ENCODE measurements around the gene TPPP. TPM values are rescaled to one million over a fixed set of nuclear protein-coding genes. Genes with fewer than 3 reads are reported as not detected.
"Not testable (repeated sequence)": the region's sequence is repeated elsewhere in the genome, so short reads cannot be mapped to it uniquely, and the experiment has no call there.

Gene TPPP
- total RNA-seq, 1 experiment from 2014 or later, result not detected

DNA sequence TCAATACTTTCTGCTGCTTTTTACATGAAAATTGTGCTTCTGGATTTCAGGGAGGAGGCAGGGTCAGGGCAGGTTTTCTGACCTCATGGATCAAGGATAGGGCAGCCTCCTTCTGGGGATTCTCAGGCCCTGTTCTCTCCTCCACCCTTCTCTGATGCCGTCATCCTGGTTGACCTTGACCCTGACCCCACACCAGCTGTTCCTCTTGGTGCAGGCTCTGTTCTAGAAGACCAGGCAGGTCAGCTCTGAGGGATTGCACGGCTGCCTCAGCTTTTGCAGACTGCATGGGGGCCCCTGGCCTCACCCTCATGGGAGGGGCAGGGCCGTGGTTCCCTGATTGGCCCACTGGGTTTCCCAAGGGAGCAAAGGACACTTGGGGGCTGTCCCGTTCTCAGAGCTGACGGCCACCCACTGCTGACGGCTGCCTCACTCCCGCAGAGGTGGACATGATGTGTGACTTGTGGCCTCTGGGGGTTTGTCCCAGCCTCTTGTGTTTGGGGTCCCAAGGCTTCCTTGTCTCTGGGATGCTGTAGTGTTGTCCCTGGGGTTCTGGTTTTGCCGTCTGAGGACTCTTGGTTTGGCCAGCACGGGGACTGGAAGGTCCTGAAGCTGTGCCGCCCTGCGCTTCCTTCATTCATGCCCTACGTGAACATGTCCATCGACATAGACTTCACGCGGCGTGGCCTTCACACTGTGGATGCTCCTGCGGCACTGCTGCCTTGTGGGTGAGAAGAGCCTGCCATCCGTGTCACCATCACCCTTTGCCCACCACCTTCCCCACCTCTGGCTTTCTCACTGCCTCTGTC, 46.6 kb downstream of the TPPP start:
- DNase-seq (ENCODE audit: low read depth), result no peak

DNA sequence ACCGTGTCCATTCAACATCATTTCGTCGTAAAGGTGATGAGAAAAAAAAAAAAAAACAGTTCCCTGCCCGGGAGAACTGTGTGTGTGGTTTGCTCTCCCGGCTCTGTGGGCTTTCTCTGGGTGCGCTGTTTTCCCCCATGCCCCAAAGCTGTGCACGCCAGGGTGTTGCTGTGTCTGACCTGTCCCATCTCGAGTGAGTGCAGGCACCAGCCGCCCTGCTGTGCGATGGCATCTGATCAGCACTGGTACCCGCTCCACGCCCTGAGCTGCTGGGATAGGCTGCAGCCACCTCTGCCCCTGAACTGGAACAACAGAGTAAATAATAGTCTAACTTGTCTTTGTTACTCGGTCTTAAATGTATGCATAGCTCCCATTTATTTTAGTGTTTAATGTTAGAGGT, 47.7 kb downstream of the TPPP start:
- DNase-seq (ENCODE audit: low read depth), result no peak

DNA sequence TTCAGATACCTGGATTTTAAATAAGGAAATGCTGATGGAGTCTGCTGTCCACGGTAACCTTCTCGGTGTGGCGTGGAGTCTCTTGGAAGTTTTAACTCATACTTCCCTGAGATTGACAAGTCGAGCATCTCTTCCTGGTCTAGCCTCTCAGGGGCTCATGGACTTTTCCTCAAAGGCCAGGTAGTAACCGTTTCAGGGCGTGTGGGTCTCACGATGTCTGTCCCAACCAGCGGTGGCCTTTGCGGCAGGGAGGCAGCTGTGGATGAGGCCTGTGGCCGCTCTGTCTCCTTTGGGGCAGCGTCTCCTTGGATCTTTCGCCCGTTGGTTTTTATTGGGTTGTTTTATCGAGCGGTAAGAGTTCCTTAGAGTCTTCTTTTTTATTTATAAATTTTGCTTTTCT, 48.2 kb downstream of the TPPP start:
- DNase-seq (ENCODE audit: low read depth), result no peak

DNA sequence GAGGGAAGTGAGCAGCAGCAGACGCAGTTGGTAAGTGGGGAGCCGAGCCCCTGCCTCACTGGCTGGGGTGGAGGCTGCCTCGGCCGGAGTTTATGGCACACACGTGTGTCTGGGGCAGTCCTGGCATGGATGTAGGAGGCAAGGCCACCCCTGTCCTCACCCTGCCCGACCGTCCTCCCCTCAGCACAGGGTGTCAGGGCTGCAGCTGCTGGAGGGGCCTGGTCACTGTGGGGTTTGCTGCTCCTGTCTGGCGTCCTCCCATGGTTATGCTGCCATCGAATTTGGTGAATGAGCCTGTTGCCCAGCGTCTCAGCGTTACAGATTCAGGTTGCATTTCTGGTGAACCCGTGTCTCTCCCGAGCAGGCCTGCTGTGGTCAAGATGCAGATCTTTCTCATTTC, 48.6 kb downstream of the TPPP start:
- no peak for DNase-seq (ENCODE audit: low read depth)

DNA sequence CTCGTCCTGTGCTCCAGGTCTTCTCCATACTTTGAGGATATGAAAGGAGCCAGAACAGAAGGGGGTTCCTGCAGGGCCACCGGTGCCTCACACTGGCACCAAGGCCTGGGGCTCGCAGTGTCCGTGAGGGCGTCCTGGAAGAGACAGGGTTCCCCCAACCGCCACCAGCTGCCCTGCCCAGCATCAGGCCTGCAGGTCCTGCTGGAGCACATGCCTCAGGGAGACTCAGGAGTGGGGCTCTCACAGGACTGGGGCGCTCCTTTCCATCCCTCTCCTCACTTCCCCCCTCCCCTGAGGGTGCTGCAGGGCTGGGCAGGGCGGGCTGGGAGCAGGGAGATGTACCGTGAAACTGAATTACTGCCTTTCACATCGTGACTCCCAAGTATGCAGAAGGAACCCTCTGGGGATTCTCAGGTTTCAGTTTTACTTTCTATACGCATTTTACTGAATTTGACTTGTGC, 49.3 kb downstream of the TPPP start:
- no peak for DNase-seq (ENCODE audit: low read depth)

DNA sequence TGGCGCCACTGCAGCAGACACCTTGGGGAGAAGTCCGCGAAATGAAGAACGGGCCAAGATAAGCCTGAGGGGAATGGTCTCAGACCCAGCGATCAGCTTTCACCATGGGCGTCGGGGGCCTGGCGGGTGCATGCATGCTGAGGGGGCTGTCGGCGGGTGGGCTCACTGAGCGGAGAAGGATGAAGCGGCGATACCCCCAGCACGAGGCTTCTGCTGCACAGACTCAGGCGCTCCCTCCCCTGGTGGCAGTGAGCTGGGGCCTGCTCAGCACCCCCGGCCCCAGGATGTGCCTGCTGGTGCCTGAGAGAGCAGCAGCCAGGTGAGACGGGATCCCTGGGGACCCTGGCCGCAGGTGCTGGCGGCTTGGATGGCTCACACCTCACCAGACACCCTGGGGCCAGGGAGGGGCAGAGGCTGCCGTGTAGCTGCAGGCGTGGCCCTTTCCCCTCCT, 49.8 kb downstream of the TPPP start:
- no peak for DNase-seq (ENCODE audit: low read depth)

DNA sequence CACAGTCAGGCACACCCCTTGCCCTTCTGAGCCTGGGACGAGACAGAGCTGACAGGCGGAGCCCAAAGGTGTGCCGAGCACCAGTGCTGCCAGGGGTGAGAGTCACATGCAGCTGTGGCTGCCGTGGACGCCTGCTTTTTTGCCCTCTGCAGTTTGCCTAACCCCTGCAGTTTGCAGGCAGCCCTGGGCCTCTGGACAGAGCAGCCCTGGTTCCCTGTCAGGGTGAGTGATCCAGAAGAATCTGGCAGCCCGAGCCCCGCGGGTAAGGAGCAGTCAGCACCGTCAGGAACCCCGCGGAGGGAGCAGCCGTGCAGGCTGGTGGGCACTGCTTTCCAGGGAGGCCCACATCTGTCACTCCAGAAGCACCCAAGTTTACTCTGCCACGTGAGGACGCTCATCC, 50.7 kb downstream of the TPPP start:
- no peak for DNase-seq (ENCODE audit: low read depth)

DNA sequence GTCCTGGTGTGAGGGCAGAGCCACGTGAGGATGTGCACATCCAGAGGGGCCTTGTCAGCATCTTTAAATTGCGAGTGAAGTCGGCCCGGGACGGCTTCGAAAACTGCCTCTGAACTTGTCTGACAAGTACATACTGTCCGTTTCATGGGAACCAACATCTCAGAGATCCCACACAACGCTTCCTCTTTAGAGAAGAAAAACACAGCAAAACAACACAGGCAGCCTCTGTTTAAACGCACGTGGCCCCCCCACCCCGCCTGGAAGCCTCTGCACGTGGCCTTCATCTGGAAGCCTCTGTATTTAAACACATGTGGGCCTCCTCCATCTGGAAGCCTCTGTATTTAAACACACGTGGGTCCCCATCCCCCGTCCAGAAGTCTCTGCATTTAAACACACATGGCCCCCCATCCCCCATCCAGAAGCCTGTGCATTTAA, 51.8 kb downstream of the TPPP start:
- DNase-seq (ENCODE audit: low read depth), result no peak

DNA sequence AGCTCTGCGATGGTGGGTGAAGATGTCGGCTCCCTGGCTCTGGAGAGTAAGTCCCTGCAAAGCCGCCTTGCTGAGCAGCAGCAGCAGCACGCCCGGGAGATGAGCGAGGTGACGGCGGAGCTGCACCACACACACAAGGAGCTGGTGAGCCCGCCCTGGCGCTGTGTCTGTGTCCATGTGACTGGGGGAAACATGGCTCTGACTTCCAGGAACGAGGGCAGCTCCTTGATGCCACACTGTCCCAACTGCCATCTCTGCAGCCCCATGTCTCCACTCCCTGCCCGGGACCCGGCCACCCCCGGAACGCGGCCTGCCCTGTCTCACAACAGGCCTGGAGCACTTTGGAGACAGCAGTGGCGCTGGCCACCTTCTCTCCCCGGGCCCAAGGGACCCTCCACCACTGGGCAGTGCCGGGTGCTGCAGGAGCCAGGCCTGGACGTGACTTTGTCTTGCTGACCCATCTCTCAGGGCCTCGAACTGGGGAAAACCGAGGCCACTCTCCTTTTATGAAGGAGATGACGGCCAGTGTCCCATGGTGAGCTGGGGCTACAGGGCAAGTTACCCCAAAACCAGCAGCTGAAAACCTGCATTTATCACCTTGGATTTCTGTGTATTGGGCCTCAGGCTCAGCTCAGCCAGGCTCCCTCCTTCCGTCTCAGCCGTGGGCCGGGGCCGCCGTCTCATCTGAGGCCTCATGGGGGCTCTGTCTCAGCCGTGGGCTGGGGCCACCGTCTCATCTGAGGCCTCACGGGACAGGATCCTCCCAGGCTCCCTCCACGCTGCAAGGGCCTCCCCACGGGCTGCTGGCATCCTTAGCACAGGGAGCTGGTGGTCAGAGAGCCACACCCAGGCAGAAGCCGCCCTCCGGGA, 52.5 kb downstream of the TPPP start:
- DNase-seq (ENCODE audit: low read depth), result no peak

DNA sequence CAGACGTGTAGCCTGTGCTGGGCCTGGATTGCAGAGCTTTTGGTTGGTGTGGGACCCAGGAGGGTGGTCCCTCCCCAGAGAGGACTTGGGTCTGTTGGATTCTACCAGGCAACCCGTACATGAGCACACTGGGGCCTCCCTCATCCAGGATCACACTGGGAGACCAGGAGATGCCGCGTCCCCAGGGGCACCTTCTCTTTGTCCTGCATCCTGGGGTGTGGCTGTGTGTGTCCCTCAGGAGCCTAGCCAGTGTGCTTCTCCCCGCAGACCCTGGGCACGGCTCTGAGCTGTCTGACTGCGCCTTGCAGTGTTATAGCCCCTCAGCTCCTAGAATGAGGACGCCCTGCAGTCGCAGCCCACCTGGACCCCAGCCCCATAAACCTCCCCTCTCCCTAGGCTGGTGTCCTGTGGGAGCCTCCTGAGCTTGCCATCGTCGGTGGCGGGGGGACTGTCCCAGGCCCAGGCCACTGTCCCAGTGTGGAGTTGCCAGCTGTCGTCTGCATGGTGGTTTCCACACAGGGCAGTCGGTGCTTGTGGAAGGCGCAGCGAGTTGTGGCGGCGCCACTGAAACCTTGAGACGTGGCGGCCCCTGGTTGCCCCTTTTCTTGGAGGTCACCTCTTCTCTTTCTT, 53.5 kb downstream of the TPPP start:
- DNase-seq (ENCODE audit: low read depth), result no peak

DNA sequence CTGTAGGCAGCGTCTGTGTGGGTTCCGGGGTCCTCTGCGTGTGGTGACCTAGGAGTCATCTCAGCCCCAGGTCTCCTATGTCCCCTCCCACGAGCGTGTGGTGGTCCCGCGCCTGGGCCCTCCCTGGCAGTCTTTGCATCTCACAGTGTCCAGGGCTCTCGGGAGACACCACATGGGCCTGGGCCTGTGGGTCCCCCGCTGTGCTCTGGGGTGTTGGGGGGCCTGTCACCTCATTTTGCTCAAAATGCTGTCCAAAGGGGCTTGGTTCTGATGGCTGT, 54.0 kb downstream of the TPPP start:
- DNase-seq (ENCODE audit: low read depth), result no peak

DNA sequence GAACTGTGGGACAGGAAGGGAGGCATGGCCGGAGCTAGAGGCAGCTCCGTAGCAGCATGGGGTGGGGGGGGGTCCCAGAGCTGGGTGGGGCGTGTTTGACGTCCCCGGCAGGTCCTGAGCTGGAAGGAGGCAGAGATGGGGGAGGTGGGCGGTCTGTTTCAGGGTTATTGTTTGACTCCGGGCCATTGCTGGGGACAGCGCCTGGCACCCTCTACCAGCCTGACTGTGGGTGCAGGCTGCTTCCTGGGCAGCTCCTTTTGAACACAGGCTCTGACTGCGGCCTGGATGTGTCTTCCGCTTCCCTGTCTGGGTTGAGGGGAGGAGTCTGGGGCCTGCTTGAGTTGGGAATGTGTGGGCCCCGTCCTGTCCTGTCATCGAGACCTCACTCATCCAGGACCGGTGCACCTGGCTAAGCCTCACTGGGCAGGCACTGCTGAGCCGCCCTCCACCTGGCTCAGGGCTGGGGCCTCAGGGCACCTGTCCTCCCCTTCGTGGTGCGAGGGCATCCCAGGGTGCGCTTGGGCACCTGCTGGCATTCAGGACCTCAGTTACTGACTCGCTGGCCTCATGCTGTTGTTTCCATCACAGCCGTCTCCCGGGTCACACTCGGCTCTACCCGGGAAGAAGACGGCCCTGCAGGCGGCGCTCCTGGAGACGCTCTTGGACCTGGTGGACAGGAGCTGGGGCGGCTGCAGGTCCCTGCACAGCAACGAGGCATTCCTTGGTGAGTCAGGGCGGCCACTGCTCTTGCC, 54.5 kb downstream of the TPPP start:
- DNase-seq (ENCODE audit: low read depth), result no peak

DNA sequence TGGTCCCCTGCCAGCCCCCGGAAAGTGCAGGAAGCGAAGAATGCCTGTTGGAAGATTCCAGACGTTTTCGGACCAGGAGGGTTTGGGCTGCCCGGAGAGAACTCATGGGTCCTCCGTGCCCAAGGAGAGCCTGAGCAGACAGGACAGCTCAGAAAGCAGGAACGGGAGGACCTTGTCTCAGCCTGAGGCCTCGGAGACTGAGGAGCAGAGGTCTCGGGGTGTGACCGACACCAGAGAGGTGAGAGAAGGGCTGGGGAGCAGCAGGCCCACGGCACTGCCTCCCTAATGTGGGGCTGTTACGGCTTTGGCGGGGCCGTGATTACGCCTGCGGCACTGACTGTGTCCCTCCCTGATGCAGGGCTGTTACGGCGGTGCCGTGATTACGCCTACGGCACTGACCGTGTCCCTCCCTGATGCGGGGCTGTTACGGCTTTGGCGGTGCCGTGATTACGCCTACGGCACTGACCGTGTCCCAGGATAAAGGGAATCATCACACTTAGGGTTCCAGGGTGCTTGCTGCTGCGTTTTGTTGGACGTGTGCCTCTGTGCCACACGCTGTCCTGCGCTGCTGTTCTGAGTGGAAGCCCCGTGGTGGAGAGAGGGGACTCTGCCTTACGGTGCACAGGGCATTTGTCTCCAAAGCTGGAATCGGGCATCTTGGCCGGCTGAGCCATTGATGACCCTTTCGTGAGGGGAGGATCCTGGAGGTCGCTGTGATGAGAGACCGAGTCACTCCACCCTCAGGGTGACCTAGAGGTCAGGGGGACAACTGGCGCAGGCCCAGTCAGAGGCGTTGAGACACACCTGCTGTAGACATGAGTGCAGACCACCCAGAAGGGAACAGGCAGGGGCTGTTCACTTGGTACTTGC, 55.3 kb downstream of the TPPP start:
- no peak for DNase-seq (ENCODE audit: low read depth)

DNA sequence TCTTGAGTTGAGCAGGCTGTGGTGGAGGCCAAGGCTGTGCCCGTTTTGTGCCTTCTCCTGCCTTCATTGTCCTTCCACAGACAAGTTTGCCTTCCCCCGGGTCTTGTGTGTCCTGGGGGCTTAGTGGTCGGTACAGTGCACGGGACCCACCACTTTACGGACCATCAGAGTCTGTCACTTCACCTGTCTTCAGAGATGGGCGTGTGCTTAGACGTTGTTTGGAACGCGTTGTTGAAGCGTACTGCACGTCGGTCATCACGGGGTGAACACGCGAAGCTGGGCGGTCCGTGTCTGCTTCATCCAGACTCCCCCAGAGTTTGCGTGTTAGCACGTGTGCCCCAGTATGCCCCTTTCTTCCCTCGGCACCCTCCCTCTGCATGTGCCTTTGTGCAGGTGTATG, 56.2 kb downstream of the TPPP start:
- DNase-seq (ENCODE audit: low read depth), result no peak

DNA sequence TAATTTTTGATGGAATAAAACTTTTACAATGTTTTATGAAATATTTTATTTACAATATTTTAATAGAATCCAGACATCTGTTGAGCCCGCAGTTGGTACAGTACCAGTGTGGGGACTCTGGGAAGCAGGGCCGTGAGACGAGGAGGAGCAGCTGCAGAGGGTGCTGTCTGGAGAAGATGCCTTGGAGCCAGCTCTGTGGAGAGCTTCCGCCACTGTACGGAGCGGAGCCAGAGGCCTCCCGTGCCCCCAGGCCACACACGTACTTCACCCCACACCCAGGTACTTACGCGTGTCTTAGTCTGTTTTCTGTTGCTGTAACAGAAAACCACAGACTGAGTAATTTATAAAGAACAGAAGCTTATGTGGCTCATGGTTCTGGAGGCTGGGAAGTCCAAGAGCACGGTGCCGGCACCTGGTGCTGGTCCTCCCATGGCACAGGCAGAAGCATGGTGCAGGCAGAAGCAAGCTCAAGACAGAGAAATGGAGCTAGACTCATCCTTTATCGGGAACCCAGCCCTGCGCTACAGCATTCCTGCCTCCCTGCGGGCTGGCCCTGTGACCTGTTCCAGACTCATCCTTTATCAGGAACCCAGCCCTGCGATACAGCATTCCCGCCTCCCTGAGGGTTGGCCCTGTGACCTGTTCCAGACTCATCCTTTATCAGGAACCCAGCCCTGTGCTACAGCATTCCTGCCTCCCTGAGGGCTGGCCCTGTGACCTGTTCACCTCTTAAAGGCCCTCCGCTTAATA, 57.7 kb downstream of the TPPP start:
- no peak for DNase-seq (ENCODE audit: low read depth)

DNA sequence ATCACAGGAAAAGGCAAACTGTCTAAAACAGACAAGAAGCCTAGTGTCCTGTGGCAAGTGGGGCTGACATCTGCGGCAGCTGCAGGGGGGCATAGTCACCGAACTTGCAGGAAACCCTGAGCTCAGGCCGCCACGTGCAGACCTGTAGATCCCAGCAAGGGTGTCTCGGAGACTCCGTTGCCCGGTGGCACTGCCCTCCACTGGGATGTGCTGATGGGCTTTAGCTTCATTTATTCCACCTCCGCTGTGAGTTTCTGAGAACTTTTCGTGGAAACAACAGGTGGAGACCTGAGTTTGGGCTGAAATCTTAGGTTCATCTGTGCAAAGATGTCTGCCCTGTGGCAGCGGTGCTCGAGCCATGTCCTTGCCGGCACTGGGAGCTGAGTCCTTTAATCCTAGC, 59.0 kb downstream of the TPPP start:
- no peak for DNase-seq (ENCODE audit: low read depth)

DNA sequence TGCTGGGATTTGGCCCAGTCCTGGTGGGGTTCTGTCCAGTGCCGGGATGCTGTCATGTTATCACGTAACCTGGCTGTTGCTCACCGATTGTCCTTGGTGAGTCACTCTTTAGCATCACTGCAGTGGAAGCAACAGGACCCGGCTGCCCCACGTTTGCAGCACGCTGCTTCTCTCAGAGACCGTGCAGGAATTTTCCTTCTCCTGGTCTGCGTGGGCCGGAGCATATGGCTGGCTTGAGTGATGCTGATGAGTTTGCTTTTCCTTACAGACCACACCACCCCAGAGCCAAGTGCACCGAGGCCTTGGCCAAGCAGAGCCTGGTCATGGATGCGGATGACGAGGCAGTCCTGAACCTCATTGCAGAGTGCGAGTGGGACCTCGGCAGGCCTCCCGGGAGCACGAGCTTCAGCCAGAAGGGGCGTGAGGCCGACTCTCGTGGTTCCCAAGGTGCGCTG, 59.6 kb downstream of the TPPP start:
- peak; percentile 9 for DNase-seq (ENCODE audit: low read depth)

DNA sequence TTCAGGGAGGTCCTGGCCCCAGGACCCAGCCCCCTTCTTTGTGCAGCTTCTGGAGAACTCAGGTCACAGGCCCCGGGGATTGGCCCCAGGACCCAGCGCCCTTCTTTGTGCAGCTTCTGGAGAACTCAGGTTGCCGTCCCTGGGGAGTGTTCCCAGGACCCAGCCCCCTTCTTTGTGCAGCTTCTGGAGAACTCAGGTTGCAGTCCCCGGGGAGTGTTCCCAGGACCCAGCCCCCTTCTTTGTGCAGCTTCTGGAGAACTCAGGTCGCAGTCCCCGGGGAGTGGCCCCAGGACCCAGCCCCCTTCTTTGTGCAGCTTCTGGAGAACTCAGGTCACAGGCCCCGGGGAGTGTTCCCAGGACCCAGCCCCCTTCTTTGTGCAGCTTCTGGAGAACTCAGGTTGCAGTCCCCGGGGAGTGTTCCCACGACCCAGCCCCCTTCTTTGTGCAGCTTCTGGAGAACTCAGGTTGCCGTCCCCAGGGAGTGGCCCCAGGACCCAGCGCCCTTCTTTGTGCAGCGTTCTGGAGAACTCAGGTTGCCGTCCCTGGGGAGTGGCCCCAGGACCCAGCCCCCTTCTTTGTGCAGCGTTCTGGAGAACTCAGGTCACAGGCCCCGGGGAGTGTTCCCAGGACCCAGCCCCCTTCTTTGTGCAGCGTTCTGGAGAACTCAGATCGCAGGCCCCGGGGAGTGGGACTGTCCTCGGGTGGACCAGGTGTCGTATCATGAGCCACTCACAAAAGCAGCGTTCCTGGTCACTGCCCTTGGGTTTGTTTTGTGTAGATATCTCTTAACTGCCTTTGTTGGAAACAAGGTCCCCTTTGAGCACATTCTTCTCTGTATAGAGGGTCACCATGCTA, 64.6 kb downstream of the TPPP start:
- DNase-seq (ENCODE audit: low read depth), result not testable (repeated sequence)

DNA sequence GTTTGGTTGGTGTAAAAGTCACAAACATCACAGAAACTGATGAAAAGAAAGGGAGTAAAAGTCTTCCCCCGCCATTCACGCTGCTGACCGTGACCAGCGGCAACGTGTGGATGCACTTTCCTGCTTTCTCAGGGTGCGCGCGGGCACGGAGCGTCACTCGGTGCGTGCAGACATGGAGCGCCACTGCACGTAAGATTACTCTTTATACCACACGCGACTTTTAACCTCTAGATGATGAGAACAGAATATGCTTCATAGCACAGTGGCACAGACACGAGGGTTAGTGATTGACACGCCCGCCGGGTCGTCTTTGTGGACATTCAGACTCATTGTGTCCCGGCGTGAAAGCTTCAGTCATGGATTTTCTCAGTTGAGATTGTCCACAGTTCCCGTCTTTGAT, 65.3 kb downstream of the TPPP start:
- DNase-seq (ENCODE audit: low read depth), result no peak
